HCT116 (cell line): ENCODE measurements around the gene EFCAB12. TPM values are rescaled to one million over a fixed set of nuclear protein-coding genes. Genes with fewer than 3 reads are reported as not detected.

ENCODE experiments used
- ATAC-seq: fragments of 200-7000 bp; cut with Tn5 transposase; 2 replicates; pipeline ENCODE4 v1.9.1; 2020; ENCODE audit warnings: mild to moderate bottlenecking, moderate library complexity
- BruUV-seq: library from RNA; stranded (reverse); fragments of 400-500 nt; replicated peaks from 2 replicates; lab custom pipeline; 2021; lab: Mats Ljungman, UMichigan
- CTCF ChIA-PET: fragments of 300-600 bp; sonication (Branson Sonifier 250); formaldehyde crosslinking; loops from one replicate; lab custom pipeline; 2021; ENCODE audit warnings: antibody characterized with exemption; lab: Charles Lee
- POLR2A ChIA-PET: fragments of 300-600, 350-600 bp; sonication (Branson Sonifier 250); formaldehyde crosslinking; loops from one replicate; lab custom pipeline; 2021; ENCODE audit warnings: antibody characterized with exemption; lab: Charles Lee
- RAD21 ChIA-PET, 2 experiments: fragments of 300-600 bp; sonication (Branson Sonifier 250); formaldehyde crosslinking; loops; one replicate each; lab custom pipeline; 2023; ENCODE audit warnings: low total read pairs in 2 of 2; ENCODE audit not compliant: uncharacterized antibody in 2 of 2, unreplicated experiment in 2 of 2, low non-redundant PET in 1 of 2; lab: Charles Lee
- DNase-seq: peaks from one replicate; pipeline ENCODE4 v3.0.0-alpha.2; 2010; ENCODE audit warnings: low read depth, low spot score
- H2AFZ ChIP-seq: fragments of 200-600 bp; shearing (Covaris generic), sonication (generic); 2 replicates; pipeline ENCODE4 v1.6.1; 2017; ENCODE audit warnings: low read depth, mixed run types, mixed read lengths, antibody characterized with exemption, low read length; ENCODE audit not compliant: poor library complexity, severe bottlenecking
- H3K27ac ChIP-seq: 2 replicates; pipeline ENCODE4 v1.5.1; 2012; ENCODE audit warnings: low read depth, low read length
- H3K27me3 ChIP-seq: fragments of 200-600 bp; sonication (generic); 2 replicates; pipeline ENCODE4 v1.6.1; 2016; ENCODE audit warnings: mixed run types, low read length, mixed read lengths; ENCODE audit not compliant: insufficient read depth
- H3K36me3 ChIP-seq, 2 experiments: fragments of 200-500 bp in 1 of 2; fragments of 200-600 bp in 1 of 2; sonication (Bioruptor generic) in 1 of 2; sonication (generic) in 1 of 2; 2 replicates each; pipeline versions ENCODE4 v1.5.1 to v1.6.1; 2014 to 2016; ENCODE audit warnings: low read length in 2 of 2, inconsistent platforms in 1 of 2, mixed read lengths in 1 of 2, mixed run types in 1 of 2; ENCODE audit not compliant: insufficient read depth in 2 of 2, control insufficient read depth in 1 of 2
- H3K4me1 ChIP-seq, 2 experiments: fragments of 200-600 bp in 1 of 2; sonication (generic) in 1 of 2; 2 replicates each; pipeline versions ENCODE4 v1.5.1 to v1.6.1; 2012 to 2017; ENCODE audit warnings: low read length in 2 of 2, inconsistent platforms in 1 of 2, mild to moderate bottlenecking in 1 of 2, mixed read lengths in 1 of 2, mixed run types in 1 of 2, moderate library complexity in 1 of 2; ENCODE audit not compliant: insufficient read depth in 2 of 2, control insufficient read depth in 1 of 2
- H3K4me2 ChIP-seq: fragments of 200-600 bp; sonication (generic); 2 replicates; pipeline ENCODE4 v1.6.1; 2017; ENCODE audit warnings: mixed run types, low read length, mixed read lengths
- H3K4me3 ChIP-seq, 2 experiments: fragments of 200-600 bp in 1 of 2; sonication (generic) in 1 of 2; replicated peaks in 1 of 2; 2 replicates each; pipeline ENCODE4 v1.5.1; 2011 to 2016; ENCODE audit warnings: low read length in 2 of 2, control low read depth in 1 of 2, low read depth in 1 of 2, mild to moderate bottlenecking in 1 of 2, mixed read lengths in 1 of 2, mixed run types in 1 of 2
- H3K79me2 ChIP-seq: fragments of 200-600 bp; sonication (generic); 2 replicates; pipeline ENCODE4 v1.6.1; 2017; ENCODE audit warnings: mild to moderate bottlenecking, mixed run types, low read length, moderate library complexity, mixed read lengths; ENCODE audit not compliant: insufficient read depth
- H3K9ac ChIP-seq: fragments of 200-600 bp; sonication (generic); 2 replicates; pipeline ENCODE4 v1.6.1; 2016; ENCODE audit warnings: low read length, mixed read lengths
- H3K9me2 ChIP-seq: fragments of 200-600 bp; sonication (generic), shearing (Covaris generic); 2 replicates; pipeline ENCODE4 v1.6.1; 2017; ENCODE audit warnings: mixed run types, mild to moderate bottlenecking, moderate library complexity; ENCODE audit not compliant: insufficient read depth
- H3K9me3 ChIP-seq, 2 experiments: fragments of 200-500 bp in 1 of 2; fragments of 200-600 bp in 1 of 2; sonication (Bioruptor generic) in 1 of 2; sonication (generic) in 1 of 2; 2 replicates each; pipeline ENCODE4 v1.6.1; 2014 to 2017; ENCODE audit warnings: low read length in 2 of 2, mixed read lengths in 2 of 2, inconsistent platforms in 1 of 2, low read depth in 1 of 2, mild to moderate bottlenecking in 1 of 2, mixed run types in 1 of 2, moderate library complexity in 1 of 2; ENCODE audit not compliant: control insufficient read depth in 1 of 2, insufficient read depth in 1 of 2
- H4K20me1 ChIP-seq: fragments of 200-600 bp; sonication (generic), shearing (Covaris generic); 2 replicates; pipeline ENCODE4 v1.6.1; 2017; ENCODE audit warnings: mixed run types, mild to moderate bottlenecking, moderate library complexity; ENCODE audit not compliant: insufficient read depth
- CBX3 ChIP-seq: IDR thresholded peaks from 2 replicates; pipeline ENCODE4 v1.6.1; 2012; ENCODE audit warnings: low read depth
- CEBPB ChIP-seq: IDR thresholded peaks from 2 replicates; pipeline ENCODE4 v1.6.1; 2012; ENCODE audit warnings: low read depth
- EZH2 ChIP-seq: fragments of 200-600 bp; sonication (generic); IDR thresholded peaks from 2 replicates; pipeline ENCODE4 v1.6.1; 2017; ENCODE audit warnings: antibody characterized with exemption, mixed run types
- EZH2phosphoT487 ChIP-seq: fragments of 200-600 bp; IDR thresholded peaks from 2 replicates; pipeline ENCODE4 v1.6.1; 2018; ENCODE audit warnings: antibody characterized with exemption, borderline replicate concordance
- POLR2A ChIP-seq: IDR thresholded peaks from 2 replicates; pipeline ENCODE4 v1.7.0; 2011; ENCODE audit warnings: borderline replicate concordance; ENCODE audit not compliant: insufficient read depth, insufficient read length; ENCODE audit errors: extremely low read depth
- POLR2AphosphoS5 ChIP-seq: IDR thresholded peaks from 2 replicates; pipeline ENCODE4 v1.6.1; 2011; ENCODE audit warnings: mild to moderate bottlenecking, low read depth, low read length, moderate library complexity
- SP1 ChIP-seq: IDR thresholded peaks from 2 replicates; pipeline ENCODE4 v1.6.1; 2012; ENCODE audit warnings: low read depth
- YY1 ChIP-seq: IDR thresholded peaks from 2 replicates; pipeline ENCODE4 v1.6.1; 2011; ENCODE audit warnings: low read length, low read depth, moderate library complexity, mild to moderate bottlenecking; ENCODE audit not compliant: insufficient replicate concordance; ENCODE audit errors: extremely low read depth
- ZNF274 ChIP-seq: fragments of 200-500 bp; sonication (Bioruptor generic); IDR thresholded peaks from 2 replicates; pipeline ENCODE4 v1.6.1; 2014; ENCODE audit warnings: mild to moderate bottlenecking, low read depth, low read length, inconsistent platforms
- intact Hi-C: fragments of 100-400 bp; cut with micrococcal nuclease; formaldehyde crosslinking; loops from 2 replicates; pipeline ENCODE4 v1.10.0; 2022
- total RNA-seq: library from RNA; stranded (reverse); gene quantifications from one replicate; pipeline ENCODE4 v1.2.1, GENCODE V29; 2021; ENCODE audit not compliant: unreplicated experiment
- TF ChIP-seq, protein P1 (sequence below): IDR thresholded peaks from 2 replicates; pipeline ENCODE4 v1.6.1; 2012
- TF ChIP-seq, protein P2 (sequence below): IDR thresholded peaks from 2 replicates; pipeline ENCODE4 v1.6.1; 2012
- TF ChIP-seq, protein P3 (sequence below), 3 experiments: fragments of 200-600 bp in 1 of 3; sonication (generic) in 1 of 3; IDR thresholded peaks in 2 of 3; conservative IDR thresholded peaks in 1 of 3; 2 replicates each; pipeline ENCODE4 v1.5.1; 2012 to 2017; ENCODE audit warnings: low read depth in 2 of 3, low read length in 2 of 3, antibody characterized with exemption in 1 of 3, borderline replicate concordance in 1 of 3, control low read depth in 1 of 3, mild to moderate bottlenecking in 1 of 3, mixed read lengths in 1 of 3, mixed run types in 1 of 3, moderate library complexity in 1 of 3; ENCODE audit not compliant: insufficient read depth in 1 of 3
- TF ChIP-seq, protein P4 (sequence below): IDR thresholded peaks from 2 replicates; pipeline ENCODE4 v1.6.1; 2011; ENCODE audit warnings: mild to moderate bottlenecking, low read length, moderate library complexity; ENCODE audit not compliant: insufficient replicate concordance; ENCODE audit errors: extremely low read depth
- TF ChIP-seq, protein P5 (sequence below): IDR thresholded peaks from 2 replicates; pipeline ENCODE4 v1.6.1; 2012; ENCODE audit warnings: low read depth

The EFCAB12 gene
- total RNA-seq, 1 experiment from 2014 or later = 0.42 TPM

DNA sequence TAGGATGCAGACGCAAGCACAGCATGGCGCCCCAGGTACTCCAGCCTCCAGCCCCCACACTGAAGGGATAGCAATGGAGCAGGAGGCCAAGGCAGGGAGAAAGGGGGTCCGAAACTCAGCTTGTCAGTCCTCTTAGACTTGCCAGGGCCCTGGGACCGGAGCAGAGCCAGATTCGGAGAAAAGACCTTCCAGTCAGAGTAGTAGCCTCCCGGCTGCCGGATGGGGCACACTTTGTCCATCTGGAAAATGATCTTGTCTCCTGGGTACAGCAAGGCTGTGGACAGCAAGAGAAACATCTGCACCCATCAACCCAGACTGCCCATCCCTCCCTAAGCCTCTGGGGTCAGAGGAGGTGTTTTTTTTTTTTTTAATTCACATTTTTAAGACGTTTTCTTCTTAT is 24.3 kb downstream of the EFCAB12 start (continued):
- no peak for TF ChIP-seq POLR2A
- TF ChIP-seq EZH2phosphoT487 = no peak
- TF ChIP-seq, protein P1, sequence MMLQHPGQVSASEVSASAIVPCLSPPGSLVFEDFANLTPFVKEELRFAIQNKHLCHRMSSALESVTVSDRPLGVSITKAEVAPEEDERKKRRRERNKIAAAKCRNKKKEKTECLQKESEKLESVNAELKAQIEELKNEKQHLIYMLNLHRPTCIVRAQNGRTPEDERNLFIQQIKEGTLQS = no peak
- TF ChIP-seq EZH2 = no peak
- no peak for TF ChIP-seq CEBPB

DNA sequence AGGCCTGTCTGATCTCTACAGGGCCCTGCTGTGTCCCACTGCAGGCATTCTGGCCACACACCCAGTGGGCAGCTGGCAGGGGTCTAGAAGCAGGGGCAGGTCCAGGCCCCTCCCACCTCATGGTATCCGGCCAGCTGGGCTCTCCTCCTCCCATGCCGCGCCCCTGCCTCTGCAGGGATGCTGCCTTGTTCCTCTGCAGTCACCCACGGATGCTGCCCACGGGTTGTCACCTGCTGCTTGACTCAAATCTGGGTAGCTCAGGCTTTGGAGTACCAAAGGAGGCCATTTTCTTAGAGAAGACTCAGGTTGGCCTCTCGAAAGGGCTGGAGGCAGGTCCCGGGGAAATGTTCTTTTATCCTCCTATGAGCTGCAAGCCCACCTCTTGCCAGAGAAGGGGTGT is 25.0 kb downstream of the EFCAB12 start:
- Histone ChIP-seq H3K9me3 (no peaks in the 10 kb centered on the region), H3K4me2 (no peak overlapping the region), H3K36me3 (no peaks in the 10 kb centered on the region), H3K4me1 (peaks cover 0 to 7% of the 10 kb centered on the region in 2 experiments; a peak in 2 of 4 replicates), H4K20me1 (no peaks in the 10 kb centered on the region), H3K27ac (no peak overlapping the region), H3K79me2 (peaks cover 9% of the 10 kb centered on the region), H3K9ac (no peak overlapping the region), H3K9me2 (no peaks in the 10 kb centered on the region), H3K4me3 (no peak overlapping the region), H3K27me3 (no peaks in the 10 kb centered on the region), H2AFZ (no peak overlapping the region)
- TF ChIP-seq POLR2AphosphoS5 = no peak
- no peak for TF ChIP-seq YY1
- TF ChIP-seq EZH2phosphoT487 = no peak
- no peak for TF ChIP-seq POLR2A
- TF ChIP-seq, protein P2, sequence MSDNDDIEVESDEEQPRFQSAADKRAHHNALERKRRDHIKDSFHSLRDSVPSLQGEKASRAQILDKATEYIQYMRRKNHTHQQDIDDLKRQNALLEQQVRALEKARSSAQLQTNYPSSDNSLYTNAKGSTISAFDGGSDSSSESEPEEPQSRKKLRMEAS = no peak
- TF ChIP-seq CEBPB = no peak
- TF ChIP-seq SP1 = no peak
- TF ChIP-seq CBX3 = no peak
- TF ChIP-seq ZNF274 = no peak
- TF ChIP-seq, protein P3, sequence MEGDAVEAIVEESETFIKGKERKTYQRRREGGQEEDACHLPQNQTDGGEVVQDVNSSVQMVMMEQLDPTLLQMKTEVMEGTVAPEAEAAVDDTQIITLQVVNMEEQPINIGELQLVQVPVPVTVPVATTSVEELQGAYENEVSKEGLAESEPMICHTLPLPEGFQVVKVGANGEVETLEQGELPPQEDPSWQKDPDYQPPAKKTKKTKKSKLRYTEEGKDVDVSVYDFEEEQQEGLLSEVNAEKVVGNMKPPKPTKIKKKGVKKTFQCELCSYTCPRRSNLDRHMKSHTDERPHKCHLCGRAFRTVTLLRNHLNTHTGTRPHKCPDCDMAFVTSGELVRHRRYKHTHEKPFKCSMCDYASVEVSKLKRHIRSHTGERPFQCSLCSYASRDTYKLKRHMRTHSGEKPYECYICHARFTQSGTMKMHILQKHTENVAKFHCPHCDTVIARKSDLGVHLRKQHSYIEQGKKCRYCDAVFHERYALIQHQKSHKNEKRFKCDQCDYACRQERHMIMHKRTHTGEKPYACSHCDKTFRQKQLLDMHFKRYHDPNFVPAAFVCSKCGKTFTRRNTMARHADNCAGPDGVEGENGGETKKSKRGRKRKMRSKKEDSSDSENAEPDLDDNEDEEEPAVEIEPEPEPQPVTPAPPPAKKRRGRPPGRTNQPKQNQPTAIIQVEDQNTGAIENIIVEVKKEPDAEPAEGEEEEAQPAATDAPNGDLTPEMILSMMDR (IDR thresholded peaks at IDR 0.05 in 2 of 3, conservative IDR thresholded peaks at IDR 0.05 in 1 of 3; ENCODE audit: borderline replicate concordance in 1 of 3, insufficient read depth in 1 of 3, low read depth in 2 of 3, low read length in 2 of 3) = no peak
- TF ChIP-seq, protein P4, sequence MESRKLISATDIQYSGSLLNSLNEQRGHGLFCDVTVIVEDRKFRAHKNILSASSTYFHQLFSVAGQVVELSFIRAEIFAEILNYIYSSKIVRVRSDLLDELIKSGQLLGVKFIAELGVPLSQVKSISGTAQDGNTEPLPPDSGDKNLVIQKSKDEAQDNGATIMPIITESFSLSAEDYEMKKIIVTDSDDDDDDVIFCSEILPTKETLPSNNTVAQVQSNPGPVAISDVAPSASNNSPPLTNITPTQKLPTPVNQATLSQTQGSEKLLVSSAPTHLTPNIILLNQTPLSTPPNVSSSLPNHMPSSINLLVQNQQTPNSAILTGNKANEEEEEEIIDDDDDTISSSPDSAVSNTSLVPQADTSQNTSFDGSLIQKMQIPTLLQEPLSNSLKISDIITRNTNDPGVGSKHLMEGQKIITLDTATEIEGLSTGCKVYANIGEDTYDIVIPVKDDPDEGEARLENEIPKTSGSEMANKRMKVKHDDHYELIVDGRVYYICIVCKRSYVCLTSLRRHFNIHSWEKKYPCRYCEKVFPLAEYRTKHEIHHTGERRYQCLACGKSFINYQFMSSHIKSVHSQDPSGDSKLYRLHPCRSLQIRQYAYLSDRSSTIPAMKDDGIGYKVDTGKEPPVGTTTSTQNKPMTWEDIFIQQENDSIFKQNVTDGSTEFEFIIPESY = no peak
- TF ChIP-seq, protein P1 = no peak
- no peak for TF ChIP-seq EZH2
- TF ChIP-seq, protein P5, sequence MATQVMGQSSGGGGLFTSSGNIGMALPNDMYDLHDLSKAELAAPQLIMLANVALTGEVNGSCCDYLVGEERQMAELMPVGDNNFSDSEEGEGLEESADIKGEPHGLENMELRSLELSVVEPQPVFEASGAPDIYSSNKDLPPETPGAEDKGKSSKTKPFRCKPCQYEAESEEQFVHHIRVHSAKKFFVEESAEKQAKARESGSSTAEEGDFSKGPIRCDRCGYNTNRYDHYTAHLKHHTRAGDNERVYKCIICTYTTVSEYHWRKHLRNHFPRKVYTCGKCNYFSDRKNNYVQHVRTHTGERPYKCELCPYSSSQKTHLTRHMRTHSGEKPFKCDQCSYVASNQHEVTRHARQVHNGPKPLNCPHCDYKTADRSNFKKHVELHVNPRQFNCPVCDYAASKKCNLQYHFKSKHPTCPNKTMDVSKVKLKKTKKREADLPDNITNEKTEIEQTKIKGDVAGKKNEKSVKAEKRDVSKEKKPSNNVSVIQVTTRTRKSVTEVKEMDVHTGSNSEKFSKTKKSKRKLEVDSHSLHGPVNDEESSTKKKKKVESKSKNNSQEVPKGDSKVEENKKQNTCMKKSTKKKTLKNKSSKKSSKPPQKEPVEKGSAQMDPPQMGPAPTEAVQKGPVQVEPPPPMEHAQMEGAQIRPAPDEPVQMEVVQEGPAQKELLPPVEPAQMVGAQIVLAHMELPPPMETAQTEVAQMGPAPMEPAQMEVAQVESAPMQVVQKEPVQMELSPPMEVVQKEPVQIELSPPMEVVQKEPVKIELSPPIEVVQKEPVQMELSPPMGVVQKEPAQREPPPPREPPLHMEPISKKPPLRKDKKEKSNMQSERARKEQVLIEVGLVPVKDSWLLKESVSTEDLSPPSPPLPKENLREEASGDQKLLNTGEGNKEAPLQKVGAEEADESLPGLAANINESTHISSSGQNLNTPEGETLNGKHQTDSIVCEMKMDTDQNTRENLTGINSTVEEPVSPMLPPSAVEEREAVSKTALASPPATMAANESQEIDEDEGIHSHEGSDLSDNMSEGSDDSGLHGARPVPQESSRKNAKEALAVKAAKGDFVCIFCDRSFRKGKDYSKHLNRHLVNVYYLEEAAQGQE = no peak
- no TSS peak for BruUV-seq
- CTCF ChIA-PET = no interaction called here
- DNase-seq = no peak
- no peak for ATAC-seq
- POLR2A ChIA-PET = no interaction called here
- intact Hi-C loops = no loop called here
- RAD21 ChIA-PET = no interaction called here
